ENCODE results near the gene PROSER3. TPM values are rescaled to one million over a fixed set of nuclear protein-coding genes. Genes with fewer than 3 reads are reported as not detected.

The PROSER3 gene
- total RNA-seq, 2 donors from 2014 or later, result 7.3 to 14.2 TPM

- DNase-seq, result no peak
- Histone ChIP-seq H3K4me1 (no peaks in the 10 kb centered on the region), H3K27ac (no peak overlapping the region), H3K4me3 (no peak overlapping the region), H3K27me3 (no peaks in the 10 kb centered on the region), H3K36me3 (replicated peaks in 1 of 2; ENCODE audit: insufficient read depth in 1 of 2, low read depth in 2 of 2) (no peaks in the 10 kb centered on the region), H3K9me3 (no peaks in the 10 kb centered on the region)
- 63 to 69% methylated on average over 3 of the region's 3 CpGs for WGBS, 2 donors
- TF ChIP-seq POLR2A (IDR thresholded peaks at IDR 0.05) (no peak), CTCF (IDR thresholded peaks at IDR 0.05) (no peak)
- ATAC-seq, result no peak
- intact Hi-C loops (cut with DNase I), result no loop called here
Observed at GRCh38 chr19:35818445-35818844, 60.5 kb downstream of the PROSER3 start.

Other genes with a start within 250 kb of the PROSER3 start
- 100 to 1,000 TPM; 146 TPM for gene DMKN, start 244.5 kb upstream of the PROSER3 start, total RNA-seq
- gene SBSN, start 229.9 kb upstream of the PROSER3 start, total RNA-seq, result not detected
- gene GAPDHS, start 224.7 kb upstream of the PROSER3 start, total RNA-seq, result not detected
- 10 to 100 TPM; 59.4 to 67.9 TPM for gene TMEM147, start 212.6 kb upstream of the PROSER3 start, total RNA-seq
- 1 to 10 TPM in 1 of 2 donors, not detected in 1; 8.2 TPM for gene ATP4A, start 194.5 kb upstream of the PROSER3 start, total RNA-seq
- not detected for gene PMIS2, start 172.0 kb upstream of the PROSER3 start, total RNA-seq
- 10 to 100 TPM in 1 of 2 donors, 1 to 10 TPM in 1; 9.6 to 14.5 TPM for gene HAUS5, start 145.4 kb upstream of the PROSER3 start, total RNA-seq
- gene RBM42, start 129.1 kb upstream of the PROSER3 start, total RNA-seq, result 10 to 100 TPM; 26.7 to 65.3 TPM
- gene ETV2, start 116.4 kb upstream of the PROSER3 start, total RNA-seq, result not detected
- 100 to 1,000 TPM; 134 to 151 TPM for gene COX6B1, start 109.9 kb upstream of the PROSER3 start, total RNA-seq
- gene UPK1A, start 91.7 kb upstream of the PROSER3 start, total RNA-seq, result not detected
- gene ZBTB32, start 53.6 kb upstream of the PROSER3 start, total RNA-seq, result not detected
- gene KMT2B, start 40.2 kb upstream of the PROSER3 start, total RNA-seq, result 10 to 100 TPM; 18.7 to 31.6 TPM
- gene IGFLR1, start 15.7 kb upstream of the PROSER3 start, total RNA-seq, result 10 to 100 TPM in 1 of 2 donors, 1 to 10 TPM in 1; 6.0 to 11.2 TPM
- gene U2AF1L4, start 12.8 kb upstream of the PROSER3 start, total RNA-seq, result 10 to 100 TPM; 26.2 to 83.4 TPM
- 10 to 100 TPM; 10.6 to 21.1 TPM for gene PSENEN, start 12.5 kb upstream of the PROSER3 start, total RNA-seq
- gene LIN37, start 9.6 kb upstream of the PROSER3 start, total RNA-seq, result 1 to 10 TPM; 6.7 to 7.6 TPM
- 100 to 1,000 TPM in 1 of 2 donors, 10 to 100 TPM in 1; 35.0 to 117 TPM for gene HSPB6, start 1.1 kb upstream of the PROSER3 start, total RNA-seq
- 10 to 100 TPM in 1 of 2 donors, 1 to 10 TPM in 1; 8.6 to 71.5 TPM for gene ARHGAP33, start 17.4 kb downstream of the PROSER3 start, total RNA-seq
- gene PRODH2, start 54.7 kb downstream of the PROSER3 start, total RNA-seq, result 1 to 10 TPM in 1 of 2 donors, under 1 TPM in 1; 0.99 to 3.9 TPM
- 10 to 100 TPM; 14.0 to 33.6 TPM for gene NPHS1, start 94.3 kb downstream of the PROSER3 start, total RNA-seq
- 10 to 100 TPM; 42.5 to 75.5 TPM for gene KIRREL2, start 98.7 kb downstream of the PROSER3 start, total RNA-seq
- 10 to 100 TPM; 40.9 to 47.0 TPM for gene APLP1, start 110.4 kb downstream of the PROSER3 start, total RNA-seq
- gene NFKBID, start 142.4 kb downstream of the PROSER3 start, total RNA-seq, result 1 to 10 TPM; 6.3 to 6.5 TPM
- gene HCST, start 144.4 kb downstream of the PROSER3 start, total RNA-seq, result 1 to 10 TPM in 1 of 2 donors, not detected in 1; 5.2 TPM
- 10 to 100 TPM; 19.2 to 38.6 TPM for gene TYROBP, start 150.1 kb downstream of the PROSER3 start, total RNA-seq
- 10 to 100 TPM; 13.2 to 14.5 TPM for gene LRFN3, start 178.2 kb downstream of the PROSER3 start, total RNA-seq
- gene SDHAF1, start 237.0 kb downstream of the PROSER3 start, total RNA-seq, result 10 to 100 TPM; 33.9 to 39.2 TPM

All from body of pancreas (tissue), 4 donors.